Heart right ventricle (tissue), 16 donors: ENCODE data around the gene DNAJB6. TPM values are rescaled to one million over a fixed set of nuclear protein-coding genes. Genes with fewer than 3 reads are reported as not detected.

Experiments
- ATAC-seq, 8 donors: fragments of 200-7000 bp; cut with Tn5 transposase; one replicate each; pipeline ENCODE4 v1.9.1; 2020; ENCODE audit warnings: mild to moderate bottlenecking in 8 of 8, moderate library complexity in 8 of 8, moderate number of reproducible peaks in 1 of 8
- DNase-seq, 2 donors: peaks; one replicate each; pipeline ENCODE4 v3.0.0-alpha.2; 2020
- H3K27ac ChIP-seq, 10 donors: fragments of 200-600 bp; sonication (generic) in 2 of 10; one replicate each; pipeline versions ENCODE4 v1.5.0 to v1.8.0; 2020 to 2022; ENCODE audit warnings: mild to moderate bottlenecking in 3 of 10
- H3K27me3 ChIP-seq, 7 donors: fragments of 200-600 bp; one replicate each; pipeline ENCODE4 v1.8.0; 2021 to 2022; ENCODE audit warnings: mild to moderate bottlenecking in 2 of 7
- H3K36me3 ChIP-seq, 9 donors: fragments of 200-600 bp; sonication (generic) in 1 of 9; one replicate each; pipeline versions ENCODE4 v1.5.0 to v1.8.0; 2020 to 2022; ENCODE audit warnings: mild to moderate bottlenecking in 2 of 9
- H3K4me1 ChIP-seq, 9 donors: fragments of 200-600 bp; sonication (generic) in 1 of 9; one replicate each; pipeline versions ENCODE4 v1.5.0 to v1.8.0; 2020 to 2022; ENCODE audit warnings: mild to moderate bottlenecking in 4 of 9
- H3K4me3 ChIP-seq, 10 donors: fragments of 200-600 bp; sonication (generic) in 2 of 10; one replicate each; pipeline versions ENCODE4 v1.5.0 to v1.8.0; 2020 to 2022; ENCODE audit warnings: mild to moderate bottlenecking in 7 of 10, moderate library complexity in 2 of 10
- H3K9me3 ChIP-seq, 11 donors: fragments of 200-600 bp in 10 of 11; sonication (generic) in 2 of 11; one replicate each; pipeline versions ENCODE4 v1.5.0 to v1.8.0; 2013 to 2022; ENCODE audit warnings: mild to moderate bottlenecking in 2 of 11, control low read depth in 1 of 11, moderate library complexity in 1 of 11
- WGBS, 2 donors: extraction: QIAGEN DNeasy Blood & Tissue Kit; methylation state at CpG; one replicate each; pipeline ENCODE4 v1.1.7; 2013; ENCODE audit warnings: inconsistent platforms in 1 of 2; 5-methylcytosine and 5-hydroxymethylcytosine counted together
- intact Hi-C, 10 donors: fragments of 100-400 bp; cut with DNase I; formaldehyde crosslinking; loops; one replicate each; pipeline versions ENCODE4 v1.11.1 to v1.14.2; 2022
- polyA plus RNA-seq, 2 donors: library from polyadenylated mRNA; stranded (reverse); fragments of 200-250 nt; gene quantifications; one replicate each; pipeline ENCODE4 v1.2.3, GENCODE V29; 2013
- total RNA-seq, 10 donors: library from RNA; stranded (reverse); fragmentation: NEBNext Ultra II Directional in 3 of 10; extraction: Animal tissue kit (Norgen Biotek cat#: 25700) in 3 of 10; gene quantifications; one replicate each; pipeline versions ENCODE4 v1.2.1 to v1.2.4, GENCODE V29; 2021 to 2023
- TF ChIP-seq, protein P1 (sequence below), 9 donors: fragments of 200-600 bp; sonication (generic) in 2 of 9; IDR thresholded peaks; one replicate each; pipeline versions ENCODE4 v1.5.0 to v1.8.0; 2021 to 2022; ENCODE audit warnings: antibody characterized with exemption in 9 of 9, mild to moderate bottlenecking in 5 of 9, moderate library complexity in 1 of 9
- donor health status: Arrhythmogenic right ventricular cardiomyopathy.
- donor health status: ischemic (EF 13 %, LVEDD 7.1; RV severe dilation, severe dysfunction).
- donor health status: healthy with polysubstance abuse.
- donor health status: DM: no; HTN: yes; CAD: no.
- donor health status: DM: no; HTN: no; CAD: no.
- donor health status: ischemic (EF 25% LVEDD 6.9; RV normal size, moderate dysfunction).
- donor health status: ischemic (EF 25% LVEDD 5.7; RV mildly dilated, moderate dysfunction).
- donor health status: healthy.
- donor health status: DM: yes; HTN: yes; CAD: no.
- donor health status: Ischemic cardiomyopathy.
- donor health status: ischemic (EF 35%, LVEDD 5.7; RV mildly dilated, moderate dysfunction).
- donor health status: nonischemic (EF 11% LVEDD 7.7; RV severe dilation, severe dysfunction).
- donor health status: DM: yes; HTN: yes; CAD: no.
- donor health status: PGD.
- donor health status: ischemic (EF 29% LVEDD 5.4; RV normal size, mild dysfunction).
- donor health status: nonischemic (EF 23%, LVEDD 6.1; RV moderate dilation, normal function).

The DNAJB6 gene
- total and polyA plus RNA-seq, 12 donors, result 114 to 200 (median 183) TPM

DNA sequence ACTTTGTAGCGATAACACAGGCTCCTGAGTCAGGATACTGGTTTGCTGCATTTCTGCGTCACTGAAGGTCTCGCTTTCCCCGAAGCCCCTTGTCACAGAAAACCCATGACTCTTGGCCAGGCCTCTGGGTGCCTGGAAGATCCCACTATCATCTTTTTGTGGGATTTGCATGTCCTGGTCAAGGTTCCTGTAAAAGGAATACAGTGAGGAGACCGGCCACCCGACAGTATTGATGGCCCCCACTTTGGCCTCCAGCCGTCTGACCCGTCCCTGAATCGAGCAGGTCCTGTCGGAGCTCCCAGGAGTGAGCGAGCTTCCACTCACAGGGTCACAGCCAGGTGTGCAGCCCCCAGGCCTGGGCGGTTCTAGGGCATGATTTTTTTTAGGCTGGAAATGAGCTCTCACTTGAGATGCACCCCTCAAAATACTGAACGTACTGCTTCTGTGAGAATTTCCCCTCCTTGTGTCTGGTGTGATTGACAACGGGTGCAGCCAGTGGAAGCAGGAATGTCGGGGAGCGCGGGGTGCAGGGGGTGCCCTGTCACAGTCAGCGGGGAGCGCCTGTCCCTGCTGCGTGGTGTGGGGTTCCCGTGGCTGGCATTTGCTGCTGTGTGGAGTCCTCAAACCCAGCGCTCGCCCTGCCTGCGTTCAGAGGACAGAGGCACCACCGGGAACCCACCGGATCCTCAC is 75.8 kb downstream of the DNAJB6 start:
- ATAC-seq, result no peak

DNA sequence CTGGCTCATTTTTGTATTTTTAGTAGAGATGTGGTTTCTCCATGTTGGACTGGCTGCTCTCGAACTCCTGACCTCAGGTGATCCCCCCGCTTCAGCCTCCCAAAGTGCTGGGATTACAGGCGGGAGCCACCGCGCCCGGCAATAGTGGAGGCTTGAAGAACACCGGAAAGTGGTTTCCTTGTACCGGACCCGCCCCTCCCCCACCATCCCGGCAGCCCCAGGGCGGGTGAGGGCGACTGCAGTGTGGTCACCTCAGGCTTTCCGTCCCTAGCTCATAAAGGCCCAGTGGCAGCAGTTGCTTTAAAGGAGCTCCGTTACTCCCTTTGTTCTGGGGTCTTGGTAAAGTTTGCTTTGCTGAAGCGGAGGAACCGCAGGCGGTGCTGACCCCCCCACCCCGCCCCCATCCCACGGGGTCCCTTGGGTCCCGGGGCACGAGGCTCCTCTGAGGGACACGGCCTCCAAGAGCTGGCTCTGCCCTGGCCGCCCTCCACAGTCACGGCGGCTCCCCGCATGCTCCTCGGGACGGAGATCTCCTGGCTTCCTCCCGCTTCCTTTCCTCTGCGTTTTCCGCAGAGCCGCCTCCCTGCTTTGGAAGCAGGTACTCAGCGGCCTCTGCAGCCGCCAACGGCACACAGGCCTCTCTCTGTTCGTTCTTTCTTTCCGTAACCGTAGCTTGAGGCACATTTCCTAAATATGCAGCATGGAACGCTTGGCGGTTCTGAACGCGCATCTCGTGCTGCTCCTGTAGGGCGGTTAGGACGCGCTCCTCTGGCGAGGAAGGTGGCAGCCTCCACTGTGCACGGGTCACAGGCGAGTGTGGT is 77.3 kb downstream of the DNAJB6 start:
- H3K9me3 ChIP-seq, result no peaks in the 10 kb centered on the region
- H3K27me3 ChIP-seq, result no peaks in the 10 kb centered on the region
- H3K36me3 ChIP-seq, result peaks cover 0 to 96% (median 34%) of the 10 kb centered on the region in 9 donors
- no peak for ATAC-seq
- no peak for DNase-seq
- TF ChIP-seq, protein P1, sequence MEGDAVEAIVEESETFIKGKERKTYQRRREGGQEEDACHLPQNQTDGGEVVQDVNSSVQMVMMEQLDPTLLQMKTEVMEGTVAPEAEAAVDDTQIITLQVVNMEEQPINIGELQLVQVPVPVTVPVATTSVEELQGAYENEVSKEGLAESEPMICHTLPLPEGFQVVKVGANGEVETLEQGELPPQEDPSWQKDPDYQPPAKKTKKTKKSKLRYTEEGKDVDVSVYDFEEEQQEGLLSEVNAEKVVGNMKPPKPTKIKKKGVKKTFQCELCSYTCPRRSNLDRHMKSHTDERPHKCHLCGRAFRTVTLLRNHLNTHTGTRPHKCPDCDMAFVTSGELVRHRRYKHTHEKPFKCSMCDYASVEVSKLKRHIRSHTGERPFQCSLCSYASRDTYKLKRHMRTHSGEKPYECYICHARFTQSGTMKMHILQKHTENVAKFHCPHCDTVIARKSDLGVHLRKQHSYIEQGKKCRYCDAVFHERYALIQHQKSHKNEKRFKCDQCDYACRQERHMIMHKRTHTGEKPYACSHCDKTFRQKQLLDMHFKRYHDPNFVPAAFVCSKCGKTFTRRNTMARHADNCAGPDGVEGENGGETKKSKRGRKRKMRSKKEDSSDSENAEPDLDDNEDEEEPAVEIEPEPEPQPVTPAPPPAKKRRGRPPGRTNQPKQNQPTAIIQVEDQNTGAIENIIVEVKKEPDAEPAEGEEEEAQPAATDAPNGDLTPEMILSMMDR (IDR thresholded peaks at IDR 0.05), result no peak
- 94 to 97% methylated on average over 49 of the region's 49 CpGs for WGBS, 2 donors
- intact Hi-C loops, result no loop called here
- no peak overlapping the region for H3K4me3 ChIP-seq
- H3K27ac ChIP-seq, result no peak overlapping the region
- H3K4me1 ChIP-seq, result no peaks in the 10 kb centered on the region

More for the DNA sequence above, 75.8 kb downstream of the DNAJB6 start:
- TF ChIP-seq, protein P1 (IDR thresholded peaks at IDR 0.05), result no peak
- Histone ChIP-seq H3K27ac (no peak overlapping the region), H3K27me3 (no peaks in the 10 kb centered on the region), H3K9me3 (no peaks in the 10 kb centered on the region), H3K4me3 (no peak overlapping the region), H3K4me1 (no peaks in the 10 kb centered on the region), H3K36me3 (peaks cover 0 to 99% (median 34%) of the 10 kb centered on the region in 9 donors)
- DNase-seq, result no peak
- intact Hi-C loops, result no loop called here
- WGBS, 2 donors, result 92 to 93% methylated on average over 26 of the region's 26 CpGs

- WGBS, 2 donors, result 67 to 76% methylated on average over 8 of the region's 8 CpGs
- Histone ChIP-seq H3K4me3 (no peak overlapping the region), H3K9me3 (no peaks in the 10 kb centered on the region), H3K36me3 (peaks cover 0 to 90% (median 28%) of the 10 kb centered on the region in 9 donors), H3K27me3 (no peaks in the 10 kb centered on the region), H3K4me1 (no peaks in the 10 kb centered on the region), H3K27ac (no peak overlapping the region)
- ATAC-seq, result no peak
- intact Hi-C loops, result no loop called here
- DNase-seq, result no peak
- TF ChIP-seq, protein P1 (IDR thresholded peaks at IDR 0.05), result no peak
These were observed 77.9 kb downstream of the DNAJB6 start for GRCh38 chr7:157414702-157415096.

DNA sequence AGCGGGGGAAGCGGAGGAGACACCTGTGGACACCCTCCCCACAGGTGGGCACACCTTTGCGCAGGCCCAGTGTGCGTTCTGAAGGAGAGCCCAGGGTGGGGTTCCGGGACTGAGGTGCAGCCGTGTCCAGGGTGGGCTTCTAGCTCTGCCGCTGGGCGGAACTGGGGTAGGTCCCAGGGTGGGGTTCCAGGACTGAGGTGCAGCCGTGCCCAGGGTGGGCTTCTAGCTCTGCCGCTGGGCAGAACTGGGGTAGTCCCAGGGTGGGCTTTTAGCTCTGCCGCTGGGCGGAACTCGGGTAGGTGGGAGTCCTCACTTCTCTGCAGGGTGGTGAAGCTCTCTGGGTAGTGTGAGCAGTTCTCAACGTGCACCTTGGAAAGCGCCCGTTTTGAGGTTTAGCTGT is 78.7 kb downstream of the DNAJB6 start:
- H3K27ac ChIP-seq, result no peak overlapping the region
- intact Hi-C loops, result no loop called here

More for the DNA sequence above, 78.7 kb downstream of the DNAJB6 start:
- Histone ChIP-seq H3K4me3 (no peak overlapping the region), H3K4me1 (no peaks in the 10 kb centered on the region), H3K27me3 (no peaks in the 10 kb centered on the region), H3K9me3 (no peaks in the 10 kb centered on the region), H3K36me3 (peaks cover 0 to 83% (median 21%) of the 10 kb centered on the region in 9 donors)
- WGBS, 2 donors, result 97 to 98% methylated on average over 16 of the region's 16 CpGs
- ATAC-seq (no peak), DNase-seq (no peak)
- TF ChIP-seq, protein P1 (IDR thresholded peaks at IDR 0.05), result no peak
